Stimulated activated CD8-positive, alpha-beta memory T cell treated with anti-CD3 and anti-CD28 coated beads, Interleukin-7, amount 100 ng/mL, for 1 hour (primary cell): ENCODE results near the gene CDH11.

Experiments
- DNase-seq, 2 donors: peaks; one replicate each; pipeline ENCODE4 v3.0.0-alpha.2; 2020; ENCODE audit warnings: low read depth in 2 of 2

CDH11 gene

DNA sequence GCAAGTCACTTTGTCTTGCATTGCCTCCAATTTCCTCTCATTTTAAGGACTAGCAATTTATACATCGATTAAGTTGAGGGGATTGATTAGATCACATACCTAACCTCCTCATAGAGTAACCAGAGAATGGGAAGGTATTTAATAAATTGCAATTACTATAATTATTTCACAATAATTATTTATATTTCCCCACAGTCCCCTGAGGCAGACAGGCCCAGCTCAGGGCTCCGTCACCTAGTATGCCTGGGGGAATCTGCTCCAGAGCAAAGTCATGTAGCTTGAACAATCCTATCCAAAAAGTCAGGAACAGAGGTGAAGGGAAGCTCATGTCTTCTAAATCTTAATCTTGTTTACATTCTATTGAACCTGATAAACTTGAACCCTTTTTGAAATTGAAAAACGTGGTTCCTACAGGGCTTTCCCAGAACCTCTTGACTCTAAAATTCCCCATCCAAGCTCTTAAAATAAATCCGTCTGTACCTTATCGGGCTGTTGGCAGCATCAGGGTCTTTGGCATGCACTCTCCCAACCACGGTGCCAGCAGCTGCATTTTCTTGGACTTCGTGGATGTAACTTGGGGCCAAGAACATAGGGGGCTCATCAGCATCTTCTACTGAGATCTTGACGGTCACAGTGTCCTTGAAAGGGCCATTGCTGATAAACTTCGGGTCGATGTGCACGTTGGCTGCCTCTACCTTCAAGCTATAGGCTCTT is 140.1 kb downstream of the CDH11 start:
- DNase-seq = no peak

DNA sequence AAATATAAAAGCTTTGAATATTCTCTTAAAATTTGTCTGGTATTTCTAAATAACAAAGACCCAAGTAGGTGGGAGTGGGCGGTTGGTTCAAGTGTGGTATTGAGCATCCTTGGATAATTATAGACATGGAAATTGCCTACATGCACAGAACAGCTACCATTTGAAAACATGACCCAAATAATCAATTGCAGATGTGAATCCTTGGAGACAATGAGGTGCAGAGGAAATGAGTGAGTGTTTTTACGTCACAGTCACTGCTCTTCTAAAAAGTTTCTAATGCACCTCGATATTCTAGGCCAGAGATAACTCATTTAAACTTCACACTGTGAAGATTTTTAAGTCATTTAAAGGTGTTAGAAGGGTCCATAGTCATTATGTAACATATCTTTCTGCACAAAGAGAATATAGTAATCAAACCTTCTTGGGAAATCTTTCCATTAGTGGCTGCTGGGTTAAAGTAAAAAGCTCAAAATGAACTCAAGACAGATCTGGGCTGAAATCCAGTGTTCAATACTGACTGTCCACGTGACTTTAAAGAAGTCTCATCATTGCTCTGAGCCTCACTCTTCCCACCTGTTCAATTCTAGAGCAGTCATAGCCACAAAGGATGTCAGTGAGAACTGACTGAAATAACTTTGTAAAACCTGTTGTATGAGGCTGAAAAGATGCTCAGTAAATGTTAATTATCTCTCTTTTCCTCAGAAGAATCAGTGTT is 144.5 kb downstream of the CDH11 start:
- DNase-seq = no peak

DNA sequence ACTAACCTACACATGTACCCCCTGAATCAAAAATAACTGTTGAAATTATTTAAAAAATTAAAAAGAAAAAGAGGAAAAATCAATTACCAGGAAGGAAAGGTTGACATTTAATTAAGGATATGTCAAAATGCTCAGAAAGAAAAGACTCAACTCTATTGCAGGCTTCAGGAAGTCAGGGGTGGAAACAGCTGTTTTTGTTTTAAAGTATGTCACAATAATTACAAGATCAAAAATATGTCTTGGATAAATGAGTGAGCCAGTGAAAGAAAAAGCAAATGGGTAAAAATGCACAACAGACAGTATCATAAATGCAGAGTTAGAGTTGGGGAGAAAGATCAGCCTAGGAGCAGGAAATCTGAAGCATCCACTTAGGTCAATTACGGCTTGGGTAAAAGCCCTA is 146.0 kb downstream of the CDH11 start:
- no peak for DNase-seq

DNA sequence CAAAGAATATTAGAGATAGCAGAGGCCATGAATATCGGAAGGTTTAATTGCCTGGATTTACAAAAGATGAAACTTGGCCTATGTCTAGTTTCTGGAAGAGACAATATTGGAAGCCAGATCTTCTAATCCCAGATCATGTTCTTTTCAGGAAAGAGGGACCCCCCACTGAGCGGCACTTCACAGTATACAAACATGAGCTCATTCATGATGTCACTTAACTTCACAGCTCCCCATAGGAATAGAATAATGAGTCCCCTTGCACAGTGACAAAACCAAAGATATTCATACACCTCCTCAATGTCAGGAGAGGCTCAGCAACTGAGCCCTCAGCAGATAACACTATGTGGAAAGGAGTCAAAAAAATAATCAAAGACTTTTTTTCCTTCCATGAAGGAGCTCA is 147.5 kb downstream of the CDH11 start:
- no peak for DNase-seq

DNA sequence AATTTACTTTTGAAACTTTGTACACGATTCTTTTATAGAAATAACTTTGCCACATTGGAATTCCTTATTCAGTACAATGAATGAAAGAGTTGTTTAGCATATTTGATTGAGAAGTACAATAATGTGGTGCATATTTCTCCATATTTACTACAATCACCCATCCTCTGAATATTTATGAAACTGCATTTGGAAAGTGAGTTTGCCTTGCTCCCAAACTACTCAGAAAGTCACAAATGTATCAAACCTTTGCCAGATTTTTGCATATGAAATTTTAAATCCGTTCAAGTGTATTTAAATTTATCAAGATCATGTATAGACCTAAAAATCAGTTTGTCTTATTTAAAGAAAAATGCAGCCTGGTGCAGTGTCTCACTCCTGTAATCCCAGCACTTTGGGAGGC is 148.7 kb downstream of the CDH11 start:
- no peak for DNase-seq

DNA sequence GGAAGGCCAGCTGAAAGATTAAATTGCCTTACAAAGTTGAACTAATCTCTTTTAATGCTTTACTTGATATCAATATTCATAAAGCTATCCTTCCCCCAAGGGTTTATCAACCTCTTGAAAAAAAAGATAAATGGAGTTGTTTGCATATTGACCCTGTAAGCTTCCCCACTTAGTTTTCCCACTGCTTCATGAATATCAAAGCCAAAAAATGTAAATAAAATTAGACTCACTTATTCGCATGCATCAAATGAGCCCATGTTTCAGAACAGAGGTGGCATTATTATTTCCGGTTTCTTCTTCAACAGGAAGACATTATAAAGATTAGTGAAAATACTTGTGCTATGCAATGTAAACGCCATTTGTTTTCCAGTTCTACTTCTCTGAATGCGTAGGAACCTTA is 150.7 kb downstream of the CDH11 start:
- DNase-seq = no peak

DNA sequence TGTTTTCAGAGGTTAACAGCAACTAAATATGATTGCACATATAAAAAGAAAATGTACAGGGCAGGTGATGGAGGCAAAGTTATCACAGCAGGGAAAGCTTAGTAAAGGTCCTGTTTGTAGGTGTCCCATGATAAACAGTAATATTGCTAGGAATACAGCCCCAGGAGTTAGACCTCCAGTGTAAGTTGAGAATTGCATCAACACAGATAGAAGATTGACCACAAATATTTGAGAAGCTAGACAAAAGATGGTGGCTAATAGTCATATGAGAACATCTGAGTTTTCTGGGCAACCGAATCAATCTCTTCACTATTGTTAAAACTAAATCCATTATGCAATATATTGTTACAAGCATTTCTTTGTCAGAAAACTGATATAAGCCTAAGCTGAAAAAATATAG is 152.6 kb downstream of the CDH11 start:
- DNase-seq = no peak

DNA sequence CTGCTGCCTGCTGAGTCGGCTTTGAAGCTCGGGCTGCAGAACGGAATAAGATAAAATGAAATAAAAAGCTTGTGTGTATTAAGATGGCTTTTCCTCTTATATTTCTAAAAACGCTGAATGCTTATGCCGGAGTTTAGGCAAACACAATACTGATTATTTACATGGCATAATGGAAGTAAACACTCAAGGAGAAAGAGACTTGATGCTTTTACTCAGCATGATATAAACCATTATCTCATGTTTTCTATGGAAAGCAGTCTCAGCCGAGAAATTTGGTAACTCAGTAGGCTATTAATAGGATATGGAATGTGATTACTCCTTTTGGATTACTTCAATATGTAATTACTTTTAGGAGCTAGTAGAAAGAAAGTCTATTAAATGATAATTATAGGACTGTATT is 153.3 kb downstream of the CDH11 start:
- no peak for DNase-seq

DNA sequence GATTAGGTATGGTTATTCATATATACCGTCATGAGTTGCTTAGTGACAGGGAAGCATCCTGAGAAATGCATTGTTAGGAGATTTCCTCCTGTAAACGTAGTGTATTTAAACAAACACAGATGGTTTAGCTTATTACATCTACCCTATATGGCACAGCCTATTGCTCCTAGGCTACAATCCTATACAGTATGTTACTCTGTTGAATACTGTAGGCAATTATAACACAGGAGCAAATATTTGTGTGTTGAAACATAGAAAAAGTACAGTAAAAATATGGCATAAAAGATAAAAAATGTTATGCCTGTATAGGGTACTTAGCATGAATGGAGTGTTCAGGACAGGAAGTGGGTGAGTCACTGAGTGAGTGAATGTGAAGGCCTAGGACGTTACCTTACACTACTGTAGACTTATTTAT is 157.7 kb downstream of the CDH11 start:
- DNase-seq = no peak

DNA sequence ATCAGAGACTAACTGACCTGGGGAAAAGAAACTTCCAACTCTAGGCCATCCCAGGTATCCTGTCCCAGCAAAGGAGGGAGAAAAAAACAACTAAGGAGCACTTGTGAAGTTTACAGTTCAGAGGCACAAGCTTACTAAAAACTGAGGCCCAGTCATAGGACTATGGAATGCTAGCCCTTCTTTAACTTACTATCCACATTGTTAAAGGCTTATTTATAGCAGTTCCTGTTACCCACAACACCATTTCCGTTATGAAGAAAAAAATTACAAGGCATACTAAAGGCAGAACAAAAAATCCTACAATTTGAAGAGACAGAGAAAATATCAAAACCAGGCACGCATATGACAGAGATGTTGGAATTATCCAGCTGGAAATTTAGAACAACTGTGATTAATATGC is 159.1 kb downstream of the CDH11 start:
- DNase-seq = no peak

DNA sequence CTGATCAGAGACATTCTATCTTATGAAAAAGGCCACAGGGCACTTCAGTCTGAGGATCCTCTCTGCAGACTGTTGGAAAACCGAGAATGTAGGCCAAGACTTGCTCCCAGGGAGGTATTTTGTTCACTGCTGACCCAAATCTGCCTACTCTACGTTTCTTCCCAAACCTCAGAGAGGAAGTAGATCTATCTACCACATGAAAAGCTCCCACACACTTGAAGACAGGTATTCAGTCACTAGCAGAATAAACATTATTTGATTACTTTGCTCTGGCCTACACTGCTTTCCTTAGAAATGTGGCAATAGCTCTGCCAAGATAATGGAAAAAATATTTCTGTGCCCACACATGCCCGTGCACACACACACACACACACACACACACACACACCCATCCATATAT is 164.6 kb downstream of the CDH11 start:
- DNase-seq = no peak

DNA sequence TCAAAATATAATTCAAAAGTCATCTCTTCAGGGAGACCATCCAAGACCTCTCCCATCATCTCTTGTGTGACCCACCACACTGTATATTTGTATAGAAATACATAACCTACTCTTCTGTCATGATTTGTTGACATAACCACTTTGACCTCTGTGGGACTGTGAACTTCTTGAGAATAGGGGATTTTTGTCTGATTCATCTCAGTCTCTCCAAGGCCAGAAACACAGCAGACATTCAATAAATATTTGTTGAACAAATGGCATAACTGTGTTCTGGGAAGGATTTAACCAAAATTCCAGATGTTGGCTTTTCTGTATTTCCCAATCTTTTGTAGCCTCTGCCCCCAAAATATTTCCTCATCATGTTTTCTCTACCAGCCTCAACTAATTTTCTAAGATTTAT is 169.7 kb downstream of the CDH11 start:
- no peak for DNase-seq

DNA sequence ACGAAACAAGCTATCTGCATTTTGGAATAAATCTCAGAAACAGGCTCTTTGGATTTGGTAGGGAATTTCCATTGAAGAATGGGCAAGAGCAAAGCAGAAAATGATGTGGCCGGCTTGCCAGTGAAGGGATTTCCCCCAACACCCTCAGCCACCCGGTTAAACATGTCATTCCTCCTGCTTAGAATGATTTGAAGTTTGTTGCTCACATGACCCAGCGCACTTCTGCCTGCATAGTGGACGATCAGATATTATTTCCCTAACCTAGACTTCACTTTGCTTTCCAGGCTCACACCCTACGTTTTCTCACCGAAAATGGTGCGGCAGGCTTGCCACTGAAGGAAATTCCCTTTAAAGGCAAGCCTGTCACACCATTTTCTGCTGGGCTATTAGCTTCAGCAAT is 170.7 kb downstream of the CDH11 start:
- no peak for DNase-seq

DNA sequence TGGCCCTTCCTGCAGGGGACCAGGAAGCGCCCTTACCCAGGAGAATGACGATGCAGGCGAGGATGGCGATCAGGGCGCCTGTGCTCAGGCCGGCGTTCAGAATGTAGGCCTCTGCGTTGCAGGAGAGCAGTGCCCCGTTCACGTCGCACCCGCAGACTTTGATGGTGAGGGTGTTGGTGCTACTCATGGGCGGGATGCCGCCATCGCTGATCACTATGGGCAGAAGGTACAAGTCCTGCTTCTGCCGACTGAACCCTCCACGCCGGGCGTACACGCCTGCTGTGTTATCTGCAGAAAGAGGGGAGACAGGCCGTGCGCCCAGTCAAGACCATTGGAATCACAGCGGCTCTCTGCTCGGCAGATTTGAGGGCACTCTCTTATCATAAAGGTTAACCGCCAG is 171.1 kb downstream of the CDH11 start:
- no peak for DNase-seq

DNA sequence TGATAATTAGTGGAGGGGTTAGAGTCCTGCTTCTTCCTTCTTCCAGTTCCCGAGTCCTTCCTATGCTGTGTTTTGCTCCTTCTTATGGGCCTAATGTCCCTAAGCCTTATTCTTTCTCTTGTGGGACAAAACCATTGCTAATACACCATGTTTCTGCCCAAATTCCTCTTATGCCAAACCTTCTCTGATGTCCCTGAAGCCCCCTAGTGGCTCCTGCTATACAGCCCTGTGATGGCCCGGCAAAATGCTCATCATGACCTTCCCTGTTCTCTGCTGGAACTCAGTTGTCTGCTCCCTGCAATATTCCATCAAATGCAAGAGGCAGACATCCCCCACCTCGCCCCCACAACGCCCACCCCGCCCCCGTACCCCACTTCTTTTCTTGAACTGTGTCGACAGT is 171.6 kb downstream of the CDH11 start:
- no peak for DNase-seq

DNA sequence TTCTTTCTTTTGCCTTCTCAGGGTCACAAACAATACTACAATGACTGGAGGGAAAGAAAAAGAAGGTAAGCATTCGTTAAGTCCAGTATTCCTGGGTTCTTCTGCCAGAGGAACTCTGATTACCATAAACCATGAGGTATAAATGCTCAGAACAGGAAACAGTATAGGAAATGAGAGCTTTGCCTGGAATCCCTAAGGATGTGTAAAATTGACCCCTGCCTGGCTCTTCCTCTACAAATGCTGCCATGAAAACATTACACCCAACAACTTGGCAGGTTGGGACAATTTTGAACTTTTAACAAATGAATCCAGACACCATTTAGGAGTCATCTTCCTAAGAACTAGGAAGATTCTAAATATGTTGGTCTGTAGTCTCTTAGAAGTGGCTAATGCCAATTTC is 173.8 kb downstream of the CDH11 start:
- DNase-seq = no peak

DNA sequence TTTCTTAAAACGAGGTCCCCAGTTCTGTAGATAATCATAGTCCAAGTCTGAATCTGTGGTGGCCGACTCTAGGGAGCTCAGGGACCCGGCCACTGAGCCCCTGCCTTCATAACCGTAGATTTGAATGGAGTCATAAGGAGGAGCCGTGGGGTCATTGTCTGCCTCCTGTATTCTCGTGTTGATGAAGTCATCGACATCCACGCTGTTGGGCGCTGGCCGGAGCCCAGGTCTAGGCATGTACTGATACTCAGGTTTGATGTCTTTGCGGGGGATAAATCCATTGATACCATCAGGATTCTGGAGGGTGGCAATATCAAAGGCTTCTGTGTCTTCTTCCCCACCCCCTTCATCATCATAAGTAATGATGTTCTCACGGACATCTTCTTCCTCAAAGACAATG is 174.2 kb downstream of the CDH11 start:
- DNase-seq = no peak

DNA sequence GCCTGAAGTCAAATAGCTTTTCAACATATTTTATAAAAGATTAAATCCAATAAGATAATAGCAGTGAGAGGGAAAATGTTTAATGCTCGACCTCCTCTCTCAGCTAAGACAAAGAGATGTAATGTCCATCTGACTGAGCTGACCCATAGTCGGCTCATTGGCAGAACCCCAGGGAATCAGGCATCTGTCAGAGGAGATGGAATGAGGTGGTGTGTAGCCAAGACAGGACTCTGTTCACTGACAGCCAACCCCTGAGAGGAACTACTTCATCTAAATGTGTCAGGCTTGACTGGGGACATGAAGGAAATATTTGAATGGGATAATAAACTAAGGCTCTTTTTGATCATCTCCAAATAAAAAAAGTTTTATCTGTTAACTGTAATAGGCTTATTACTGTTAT is 188.0 kb downstream of the CDH11 start:
- no peak for DNase-seq

DNA sequence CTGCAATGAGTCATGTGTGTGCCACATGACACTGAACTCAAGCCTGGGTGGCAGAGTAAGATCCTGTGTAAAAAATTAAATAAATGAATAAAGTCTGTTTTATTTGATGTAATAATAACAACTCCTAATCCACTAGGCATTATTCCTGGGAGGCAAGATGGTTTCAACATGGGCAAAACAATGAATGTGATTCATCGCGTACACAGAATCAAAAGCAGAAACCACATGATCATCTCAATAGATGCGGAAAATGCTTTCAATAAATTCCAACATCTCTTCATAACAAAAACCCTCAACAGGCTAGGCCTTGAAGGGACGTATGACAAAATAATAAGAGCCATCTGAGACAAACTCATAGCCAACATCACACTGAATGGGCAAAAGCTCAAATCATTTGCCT is 195.4 kb downstream of the CDH11 start:
- no peak for DNase-seq

DNA sequence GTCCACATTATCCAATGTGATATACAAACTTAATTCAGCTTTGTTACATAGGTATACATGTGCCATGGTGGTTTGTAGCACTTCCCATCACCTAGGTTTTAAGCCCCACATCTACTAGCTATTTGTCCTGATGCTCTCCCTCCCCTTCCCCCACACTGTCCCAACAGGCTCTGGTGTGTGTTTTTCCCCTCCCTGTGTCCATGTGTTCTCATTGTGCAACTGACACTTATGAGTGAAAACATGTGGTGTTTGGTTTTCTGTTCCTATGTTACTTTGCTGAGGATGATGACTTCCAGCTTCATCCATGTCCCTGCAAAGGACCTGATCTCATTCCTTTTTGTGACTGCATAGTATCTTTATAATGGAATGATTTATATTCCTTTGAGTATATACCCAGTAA is 196.7 kb downstream of the CDH11 start:
- no peak for DNase-seq

DNA sequence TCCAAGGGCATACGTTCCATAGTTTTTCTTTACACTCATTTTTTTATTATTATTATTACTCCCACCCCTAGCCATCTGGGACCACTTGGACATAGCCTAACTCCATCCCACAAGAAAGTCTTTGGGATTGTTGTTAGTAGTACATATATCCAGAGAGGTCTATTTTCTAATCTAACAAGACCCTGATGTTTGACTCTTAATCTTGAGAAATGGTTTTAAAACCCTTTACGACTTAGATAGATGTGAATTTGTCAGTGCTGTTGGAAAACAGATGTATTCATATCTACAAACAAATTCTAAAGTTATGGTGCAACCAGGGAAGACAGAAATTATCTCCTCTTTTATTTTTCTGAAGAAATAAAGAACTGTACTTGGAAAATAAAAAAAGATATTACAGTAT is 197.8 kb downstream of the CDH11 start:
- DNase-seq = no peak

DNA sequence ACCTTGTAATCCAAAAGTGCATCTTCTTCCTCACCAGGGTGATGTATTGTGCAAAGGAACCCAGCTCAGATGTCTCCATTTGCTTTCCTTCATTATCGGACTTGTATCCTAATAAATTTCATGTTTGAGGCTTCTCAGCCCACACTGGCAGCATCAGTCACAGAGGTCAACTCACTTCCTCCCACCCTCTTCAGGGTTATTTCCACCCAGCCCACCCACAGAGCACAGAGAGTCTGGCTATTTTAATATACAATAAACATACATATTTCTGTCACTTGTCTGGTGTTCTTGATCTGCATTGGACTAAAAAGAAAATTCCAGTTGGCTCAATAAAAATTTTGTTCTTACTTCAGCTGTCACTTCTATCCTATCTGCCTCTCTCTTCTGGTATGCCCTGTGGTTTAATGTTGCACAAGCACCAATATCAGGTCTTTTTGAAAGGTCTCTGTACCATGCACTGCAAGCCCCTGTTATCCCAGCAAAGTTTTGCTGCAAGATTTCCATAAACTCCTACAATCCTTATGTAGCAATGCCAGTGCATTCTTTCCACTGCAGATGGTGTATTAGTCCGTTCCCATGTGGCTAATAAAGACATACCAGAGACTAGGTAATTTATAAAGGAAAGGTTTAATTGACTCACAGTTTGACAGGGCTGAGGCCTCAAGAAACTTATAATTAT is 201.8 kb downstream of the CDH11 start:
- no peak for DNase-seq

DNA sequence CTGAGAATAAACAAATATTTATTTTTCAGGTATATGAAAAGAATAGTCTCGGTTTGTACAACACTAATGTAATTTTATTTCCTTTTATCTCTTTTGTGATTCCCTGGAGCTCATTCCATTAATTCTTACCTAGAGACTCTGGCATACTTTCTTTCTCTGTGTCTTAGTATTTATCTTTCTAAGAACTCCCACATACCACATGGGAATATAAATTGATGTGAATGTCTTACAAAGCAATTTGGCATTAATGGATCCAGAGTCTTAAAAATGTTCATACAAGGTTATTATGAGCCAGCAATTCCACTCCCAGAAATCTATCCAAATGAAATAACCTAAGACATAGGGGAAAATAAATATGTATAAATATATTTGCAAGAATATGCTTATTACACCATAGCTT is 202.7 kb downstream of the CDH11 start:
- DNase-seq = no peak
